ENCODE data around the gene ZNF70. TPM values are rescaled to one million over a fixed set of nuclear protein-coding genes. Genes with fewer than 3 reads are reported as not detected.
A peak's percentile ranks its signal among the peaks of the same experiment; 100 is the strongest.

The ZNF70 gene
- total and polyA plus RNA-seq, 2 of the 4 experiments (the other 2 are of a cell fraction), result 2.3 to 4.3 TPM

DNA sequence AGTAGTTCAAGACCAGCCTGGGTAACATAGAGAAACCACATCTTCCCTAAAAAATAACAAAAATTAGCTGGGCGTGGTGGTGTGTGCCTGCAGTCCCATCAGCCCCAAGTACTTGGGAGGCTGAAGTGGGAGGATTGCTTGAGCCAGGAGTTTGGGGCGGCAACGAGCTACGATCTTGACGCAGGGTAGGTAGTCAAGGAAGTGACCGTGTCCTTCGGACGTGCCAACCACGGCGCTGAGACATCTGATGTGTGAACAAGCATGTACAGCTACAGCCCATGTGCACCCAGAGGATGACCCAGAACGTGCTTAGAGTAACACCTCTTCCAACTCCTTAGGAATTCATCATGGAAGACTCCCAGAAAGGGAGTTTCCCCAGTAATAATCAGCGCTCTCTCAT lies 38.7 kb downstream of the ZNF70 start (continued):
- TF ChIP-seq FOS (IDR thresholded peaks at IDR 0.05; ENCODE audit: low read depth, low read length) (no peak), CHD1 (IDR thresholded peaks at IDR 0.05; ENCODE audit: low read depth, low read length) (no peak), CEBPB (IDR thresholded peaks at IDR 0.05; ENCODE audit: low read depth, low read length) (no peak), RCOR1 (IDR thresholded peaks at IDR 0.05; ENCODE audit: insufficient replicate concordance, low read length) (no peak)

DNA sequence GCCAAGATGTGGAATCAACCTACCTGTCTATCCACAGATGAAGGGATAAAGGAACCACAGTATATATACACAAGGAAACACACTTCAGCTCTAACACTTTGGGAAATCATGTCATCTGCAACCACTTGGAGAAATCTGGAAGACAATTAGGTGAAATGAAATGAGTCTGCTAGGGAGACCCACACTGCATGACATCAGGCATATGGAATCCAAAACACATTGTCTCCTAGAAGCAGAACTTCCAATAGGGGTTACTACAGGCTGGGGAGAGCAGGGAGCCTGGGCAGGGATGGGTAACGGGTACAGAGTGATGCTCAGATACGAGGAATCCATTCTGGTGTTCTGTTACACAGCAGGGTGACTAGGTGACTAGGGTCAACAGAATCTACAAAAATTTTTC lies 41.8 kb downstream of the ZNF70 start:
- Histone ChIP-seq H3K9ac (ENCODE audit: low read depth, low read length) (no peak overlapping the region), H3K27me3 (ENCODE audit: control insufficient read depth, insufficient read depth, low read length) (no peaks in the 10 kb centered on the region), H3K4me3 (ENCODE audit: insufficient read depth, low read depth, low read length) (no peak overlapping the region), H2BK120ac (ENCODE audit: low read depth, low read length) (no peak overlapping the region), H2BK20ac (ENCODE audit: low read depth, low read length) (no peak overlapping the region), H2BK15ac (ENCODE audit: low read depth, low read length) (no peak overlapping the region), H3K9me1 (ENCODE audit: insufficient read depth, low read length) (peaks cover 11% of the 10 kb centered on the region), H3K4me2 (ENCODE audit: low read depth, low read length) (no peak overlapping the region), H4K8ac (ENCODE audit: low read depth in 2 of 2, low read length in 2 of 2) (no peak overlapping the region), H3K18ac (ENCODE audit: low read depth, low read length) (no peak overlapping the region), H4K5ac (ENCODE audit: low read depth, low read length) (no peak overlapping the region), H3K14ac (replicated peaks; ENCODE audit: low read depth, low read length) (no peak overlapping the region), H4K91ac (ENCODE audit: insufficient read depth, low read depth, low read length) (no peak overlapping the region), H2AK5ac (ENCODE audit: low read depth, low read length) (no peak overlapping the region), H4K20me1 (ENCODE audit: insufficient read depth, low read length) (no peaks in the 10 kb centered on the region), H2BK5ac (ENCODE audit: low read depth, low read length, poor library complexity, severe bottlenecking) (no peak overlapping the region), H2AFZ (replicated peaks; ENCODE audit: low read length, poor library complexity) (no peak overlapping the region), H3K9me3 (ENCODE audit: control insufficient read depth, insufficient read depth, low read length) (no peaks in the 10 kb centered on the region), H3K36me3 (ENCODE audit: control insufficient read depth, insufficient read depth, low read length) (peaks cover 45% of the 10 kb centered on the region), H3K79me1 (ENCODE audit: low read depth in 1 of 2, low read length in 2 of 2) (peaks cover 22% of the 10 kb centered on the region in 2 experiments), H3K27ac (ENCODE audit: insufficient read depth, low read length) (no peak overlapping the region), H2AK9ac (replicated peaks; ENCODE audit: low read depth, low read length, poor library complexity) (no peak overlapping the region), H3K4me1 (ENCODE audit: control insufficient read depth, insufficient read depth, low read length) (no peaks in the 10 kb centered on the region; the same call in 1 of the 2 replicates), H3K4ac (ENCODE audit: low read depth, low read length) (no peak overlapping the region), H3K23ac (ENCODE audit: low read depth, low read length) (no peak overlapping the region), H3K56ac (ENCODE audit: extremely low read depth, insufficient read depth, low read length) (no peak overlapping the region)
- TF ChIP-seq, protein P1, sequence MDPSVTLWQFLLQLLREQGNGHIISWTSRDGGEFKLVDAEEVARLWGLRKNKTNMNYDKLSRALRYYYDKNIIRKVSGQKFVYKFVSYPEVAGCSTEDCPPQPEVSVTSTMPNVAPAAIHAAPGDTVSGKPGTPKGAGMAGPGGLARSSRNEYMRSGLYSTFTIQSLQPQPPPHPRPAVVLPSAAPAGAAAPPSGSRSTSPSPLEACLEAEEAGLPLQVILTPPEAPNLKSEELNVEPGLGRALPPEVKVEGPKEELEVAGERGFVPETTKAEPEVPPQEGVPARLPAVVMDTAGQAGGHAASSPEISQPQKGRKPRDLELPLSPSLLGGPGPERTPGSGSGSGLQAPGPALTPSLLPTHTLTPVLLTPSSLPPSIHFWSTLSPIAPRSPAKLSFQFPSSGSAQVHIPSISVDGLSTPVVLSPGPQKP (IDR thresholded peaks at IDR 0.05; ENCODE audit: borderline replicate concordance, low read depth, low read length), result no peak
- TF ChIP-seq RCOR1 (IDR thresholded peaks at IDR 0.05; ENCODE audit: insufficient replicate concordance, low read length) (no peak), NFE2L2 (IDR thresholded peaks at IDR 0.05; ENCODE audit: low read depth, low read length) (no peak)
- ChIA-PET POLR2A (ENCODE audit: unreplicated experiment) (no interaction called here), CTCF (no interaction called here)
- DNase-seq (peak; percentile 59), ATAC-seq (ENCODE audit: low read depth) (peak; percentile 86)
- intact Hi-C loops (cut with micrococcal nuclease) (no loop called here), dilution Hi-C loops (cut with HindIII; ENCODE audit: low sequenced_read_pairs, unreplicated experiment) (no loop called here), in situ Hi-C loops (cut with MboI; ENCODE audit: low sequenced_read_pairs) (no loop called here)
- WGBS, 2 experiments (ENCODE audit: extremely low coverage in 2 of 2, insufficient read length in 1 of 2), result no CpG with 5 or more reads among the region's 2 CpGs
- BruUV-seq (replicated peaks), result no TSS peak

All from IMR-90 (cell line).